Progenitor cell of endocrine pancreas (in vitro differentiated cells): Measurements from ENCODE around the gene FASLG. TPM values are rescaled to one million over a fixed set of nuclear protein-coding genes. Genes with fewer than 3 reads are reported as not detected.

Source experiments
- DNase-seq: peaks from one replicate; pipeline ENCODE4 v3.0.0; 2021; ENCODE audit warnings: low spot score; ENCODE audit not compliant: unreplicated experiment
- H3K27ac Mint-ChIP-seq: 2 replicates; pipeline ENCODE4 v1.8.0; 2021; ENCODE audit warnings: mild to moderate bottlenecking, moderate library complexity, mixed read lengths
- H3K27me3 Mint-ChIP-seq: 2 replicates; pipeline ENCODE4 v1.8.0; 2021; ENCODE audit warnings: mixed read lengths
- H3K36me3 Mint-ChIP-seq: 2 replicates; pipeline ENCODE4 v1.8.0; 2022; ENCODE audit warnings: mixed read lengths; ENCODE audit not compliant: insufficient read depth
- H3K4me1 Mint-ChIP-seq: 2 replicates; pipeline ENCODE4 v1.8.0; 2021; ENCODE audit warnings: low read depth, mixed read lengths
- H3K4me3 Mint-ChIP-seq: 2 replicates; pipeline ENCODE4 v1.8.0; 2021; ENCODE audit warnings: low read depth, mild to moderate bottlenecking, moderate library complexity, mixed read lengths
- H3K9me3 Mint-ChIP-seq: 2 replicates; pipeline ENCODE4 v1.8.0; 2021; ENCODE audit warnings: low read depth, mixed read lengths
- total RNA-seq: library from RNA; stranded (reverse); gene quantifications from 2 replicates; pipeline ENCODE4 v1.2.1, GENCODE V29; 2021
- TF ChIP-seq, protein P1 (sequence below): fragments of 200-600 bp; sonication (generic); IDR thresholded peaks from one replicate; pipeline ENCODE4 v1.5.0; 2021; ENCODE audit warnings: antibody characterized with exemption, mild to moderate bottlenecking; ENCODE audit not compliant: unreplicated experiment

FASLG gene
- total RNA-seq, 1 donor from 2014 or later = not detected

- H3K9me3 Mint-ChIP-seq = no peaks in the 10 kb centered on the region
- no peak for DNase-seq
- H3K36me3 Mint-ChIP-seq = no peaks in the 10 kb centered on the region
- TF ChIP-seq, protein P1, sequence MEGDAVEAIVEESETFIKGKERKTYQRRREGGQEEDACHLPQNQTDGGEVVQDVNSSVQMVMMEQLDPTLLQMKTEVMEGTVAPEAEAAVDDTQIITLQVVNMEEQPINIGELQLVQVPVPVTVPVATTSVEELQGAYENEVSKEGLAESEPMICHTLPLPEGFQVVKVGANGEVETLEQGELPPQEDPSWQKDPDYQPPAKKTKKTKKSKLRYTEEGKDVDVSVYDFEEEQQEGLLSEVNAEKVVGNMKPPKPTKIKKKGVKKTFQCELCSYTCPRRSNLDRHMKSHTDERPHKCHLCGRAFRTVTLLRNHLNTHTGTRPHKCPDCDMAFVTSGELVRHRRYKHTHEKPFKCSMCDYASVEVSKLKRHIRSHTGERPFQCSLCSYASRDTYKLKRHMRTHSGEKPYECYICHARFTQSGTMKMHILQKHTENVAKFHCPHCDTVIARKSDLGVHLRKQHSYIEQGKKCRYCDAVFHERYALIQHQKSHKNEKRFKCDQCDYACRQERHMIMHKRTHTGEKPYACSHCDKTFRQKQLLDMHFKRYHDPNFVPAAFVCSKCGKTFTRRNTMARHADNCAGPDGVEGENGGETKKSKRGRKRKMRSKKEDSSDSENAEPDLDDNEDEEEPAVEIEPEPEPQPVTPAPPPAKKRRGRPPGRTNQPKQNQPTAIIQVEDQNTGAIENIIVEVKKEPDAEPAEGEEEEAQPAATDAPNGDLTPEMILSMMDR = no peak
- H3K4me3 Mint-ChIP-seq = no peak overlapping the region
- no peaks in the 10 kb centered on the region for H3K4me1 Mint-ChIP-seq
- H3K27ac Mint-ChIP-seq = no peak overlapping the region
- no peaks in the 10 kb centered on the region for H3K27me3 Mint-ChIP-seq
These were observed 38.7 kb downstream of the FASLG start for GRCh38 chr1:172697534-172698002.

DNA sequence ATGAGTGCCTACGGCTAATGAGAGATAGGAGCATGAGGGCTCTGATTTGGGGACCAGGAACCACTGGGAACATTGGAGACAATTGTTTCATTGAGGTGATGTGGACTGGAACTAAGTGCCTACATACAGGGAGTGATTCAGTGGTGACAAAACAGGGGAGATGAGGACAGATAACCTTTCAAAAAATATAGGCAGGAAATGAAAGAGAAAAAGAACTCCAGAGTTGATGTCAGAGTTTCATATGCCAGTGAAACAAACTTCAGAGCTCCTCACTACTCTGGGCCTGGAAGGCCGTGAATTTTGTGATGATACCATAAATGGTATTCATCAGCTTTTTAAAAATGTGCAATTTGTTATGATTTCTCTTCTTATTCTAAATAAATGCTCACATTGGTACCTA is 39.3 kb downstream of the FASLG start:
- TF ChIP-seq, protein P1 = no peak
- H3K4me1 Mint-ChIP-seq = no peaks in the 10 kb centered on the region
- H3K27me3 Mint-ChIP-seq = no peaks in the 10 kb centered on the region

GRCh38 chr1:172699111-172699510 is 40.2 kb downstream of the FASLG start:
- H3K36me3 Mint-ChIP-seq = no peaks in the 10 kb centered on the region
- H3K27ac Mint-ChIP-seq = peak overlapping the region; percentile 1
- H3K4me1 Mint-ChIP-seq = no peaks in the 10 kb centered on the region
- no peaks in the 10 kb centered on the region for H3K9me3 Mint-ChIP-seq
- H3K27me3 Mint-ChIP-seq = no peaks in the 10 kb centered on the region
- no peak overlapping the region for H3K4me3 Mint-ChIP-seq
- DNase-seq = no peak
- TF ChIP-seq, protein P1 = no peak

More for the DNA sequence above, 39.3 kb downstream of the FASLG start:
- no peak overlapping the region for H3K4me3 Mint-ChIP-seq
- no peak for DNase-seq
- no peak overlapping the region for H3K27ac Mint-ChIP-seq
- no peaks in the 10 kb centered on the region for H3K9me3 Mint-ChIP-seq
- no peaks in the 10 kb centered on the region for H3K36me3 Mint-ChIP-seq

GRCh38 chr1:172699695-172700227 is 40.9 kb downstream of the FASLG start:
- Mint-ChIP-seq H3K36me3 (no peaks in the 10 kb centered on the region), H3K4me3 (no peak overlapping the region), H3K27me3 (no peaks in the 10 kb centered on the region), H3K27ac (no peak overlapping the region), H3K4me1 (no peaks in the 10 kb centered on the region), H3K9me3 (no peaks in the 10 kb centered on the region)
- TF ChIP-seq, protein P1 = no peak
- DNase-seq = no peak

DNA sequence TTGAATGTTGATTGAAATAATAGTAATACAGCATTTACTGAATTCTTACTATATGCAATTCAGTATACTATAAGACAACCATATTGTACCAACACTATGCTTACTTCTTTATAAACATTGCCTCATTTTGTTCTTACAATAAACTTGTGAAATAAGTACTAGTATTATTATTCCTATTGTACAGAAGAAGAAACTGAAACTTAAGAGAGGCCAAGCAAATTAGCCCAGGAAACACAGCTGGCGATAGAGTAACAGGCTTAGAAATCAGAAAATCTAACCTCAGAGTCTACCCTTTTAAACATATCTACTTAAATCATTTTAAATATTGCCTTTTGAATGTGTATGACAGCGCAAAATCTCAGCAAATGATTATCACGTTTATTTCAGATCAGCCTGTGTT is 41.7 kb downstream of the FASLG start:
- Mint-ChIP-seq H3K4me3 (no peak overlapping the region), H3K36me3 (no peaks in the 10 kb centered on the region), H3K27ac (no peak overlapping the region), H3K27me3 (no peaks in the 10 kb centered on the region), H3K9me3 (no peaks in the 10 kb centered on the region), H3K4me1 (no peaks in the 10 kb centered on the region)
- DNase-seq = no peak
- TF ChIP-seq, protein P1 = no peak
